ENCODE measurements around the gene MYO15B.

GRCh38 chr17:75664099-75664549, 76.5 kb downstream of the MYO15B start:
- no peak for TF ChIP-seq CTCF (IDR thresholded peaks at IDR 0.05; ENCODE audit: extremely low read depth in 1 of 2, insufficient read depth in 1 of 2, low read depth in 1 of 2, low read length in 2 of 2)
- TF ChIP-seq POLR2AphosphoS5 (IDR thresholded peaks at IDR 0.05; ENCODE audit: insufficient read depth, low read depth, low read length): no peak
- TF ChIP-seq POLR2A (IDR thresholded peaks at IDR 0.05; ENCODE audit: low read depth, low read length): no peak
